Measurements from ENCODE around the gene CUEDC2. TPM values are rescaled to one million over a fixed set of nuclear protein-coding genes. Genes with fewer than 3 reads are reported as not detected.

Gene CUEDC2, protein sequence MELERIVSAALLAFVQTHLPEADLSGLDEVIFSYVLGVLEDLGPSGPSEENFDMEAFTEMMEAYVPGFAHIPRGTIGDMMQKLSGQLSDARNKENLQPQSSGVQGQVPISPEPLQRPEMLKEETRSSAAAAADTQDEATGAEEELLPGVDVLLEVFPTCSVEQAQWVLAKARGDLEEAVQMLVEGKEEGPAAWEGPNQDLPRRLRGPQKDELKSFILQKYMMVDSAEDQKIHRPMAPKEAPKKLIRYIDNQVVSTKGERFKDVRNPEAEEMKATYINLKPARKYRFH
- 10 to 100 TPM; 23.3 to 43.8 (median 30.0) TPM for polyA plus RNA-seq
- long read RNA-seq, donor 1, transcript CUEDC2-201 (9 exons, 1,191 nt), result major isoform, 28 of 49 reads
- long read RNA-seq, donor 1, partial matches to known transcripts, result 11 of 49 reads
- long read RNA-seq, donor 1, other reads (novel, unspliced or antisense), result 6 of 49 reads
- long read RNA-seq, donor 2, partial matches to known transcripts, result 0 of 2 reads
- long read RNA-seq, donor 2, other reads (novel, unspliced or antisense), result 0 of 2 reads
- long read RNA-seq, donor 3, transcript CUEDC2-201 (9 exons, 1,191 nt), result major isoform, 12 of 19 reads
- long read RNA-seq, donor 3, partial matches to known transcripts, result 7 of 19 reads
- long read RNA-seq, donor 3, other reads (novel, unspliced or antisense), result 0 of 19 reads
- long read RNA-seq, donor 4, partial matches to known transcripts, result 0 of 3 reads
- long read RNA-seq, donor 4, other reads (novel, unspliced or antisense), result 0 of 3 reads
- long read RNA-seq, donor 5, transcript CUEDC2-201 (9 exons, 1,191 nt), result major isoform, 8 of 9 reads
- long read RNA-seq, donor 5, partial matches to known transcripts, result 0 of 9 reads
- long read RNA-seq, donor 5, other reads (novel, unspliced or antisense), result 0 of 9 reads
- long read RNA-seq, donor 6, transcript CUEDC2-201 (9 exons, 1,191 nt), result major isoform, 15 of 23 reads
- long read RNA-seq, donor 6, partial matches to known transcripts, result 7 of 23 reads
- long read RNA-seq, donor 6, other reads (novel, unspliced or antisense), result 0 of 23 reads
- long read RNA-seq, donor 7, result 0 reads
- long read RNA-seq, donor 8, partial matches to known transcripts, result 0 of 4 reads
- long read RNA-seq, donor 8, other reads (novel, unspliced or antisense), result 0 of 4 reads
- long read RNA-seq, donor 9, partial matches to known transcripts, result 0 of 3 reads
- long read RNA-seq, donor 9, other reads (novel, unspliced or antisense), result 0 of 3 reads
- long read RNA-seq, donor 10, transcript CUEDC2-201 (9 exons, 1,191 nt), result major isoform, 39 of 49 reads
- long read RNA-seq, donor 10, partial matches to known transcripts, result 10 of 49 reads
- long read RNA-seq, donor 10, other reads (novel, unspliced or antisense), result 0 of 49 reads

DNA sequence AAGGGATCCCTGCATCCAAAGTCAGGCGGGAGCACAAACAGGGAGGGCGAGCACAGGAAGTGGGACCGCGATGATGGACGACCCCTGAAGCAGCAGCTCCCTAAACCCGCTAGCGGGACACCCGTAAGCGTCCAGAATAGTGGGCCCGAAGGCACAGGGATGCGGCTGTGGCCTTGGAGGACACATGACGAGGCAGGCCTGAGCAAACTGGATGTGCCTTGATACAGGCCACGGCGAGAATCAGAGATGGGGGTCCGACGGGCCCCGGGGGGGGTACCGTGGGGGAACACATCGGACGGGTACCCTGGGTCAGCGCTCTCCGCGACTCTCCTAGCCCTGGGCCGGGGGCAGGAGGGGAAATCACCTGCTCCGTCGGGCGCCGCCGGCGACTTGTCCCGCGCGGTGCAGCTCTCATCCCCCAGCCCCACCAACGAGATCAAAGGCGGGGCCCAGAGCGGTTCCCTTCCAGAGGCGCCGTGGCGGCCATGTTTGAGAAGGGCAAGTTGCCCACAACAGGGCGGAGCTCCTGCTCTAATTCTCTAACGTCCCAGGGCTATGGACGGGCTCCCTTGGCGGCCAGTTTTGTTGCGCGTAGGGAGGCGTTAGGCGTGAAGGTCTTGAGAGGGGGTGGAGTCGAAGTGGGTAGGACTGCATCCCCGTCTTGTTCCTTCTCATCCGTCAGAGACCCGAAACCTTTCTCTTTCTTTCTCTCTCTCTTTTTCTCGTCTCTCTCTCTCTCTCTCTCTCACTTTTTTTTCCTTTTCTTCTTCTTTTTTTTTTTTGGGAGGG lies at the start of gene CUEDC2:
CUEDC2 (minus strand) TSS at position 413 of the 789 bp plus-strand sequence. CDS start 7,386 bp downstream, outside the sequence.
- 0 to 1% (median 1%) methylated on average over 46 to 52 of the region's 52 CpGs for WGBS, 3 donors
- Histone ChIP-seq H3K4me3 (ENCODE audit: low read depth in 1 of 3, low read length in 3 of 3) (peak within 1 kb of the TSS; percentile 73 to 88 (median 78)), H3K36me3 (ENCODE audit: control insufficient read depth in 3 of 3, insufficient read depth in 2 of 3, low read depth in 1 of 3, low read length in 3 of 3) (peaks cover 0 to 10% (median 0%) of the 10 kb centered on the region in 3 donors), H3K4me1 (ENCODE audit: control insufficient read depth in 3 of 3, insufficient read depth in 2 of 3, low read depth in 1 of 3, low read length in 2 of 3) (peaks cover 0 to 38% (median 0%) of the 10 kb centered on the region in 3 donors), H3K27me3 (ENCODE audit: control insufficient read depth in 3 of 3, insufficient read depth in 3 of 3, low read length in 3 of 3) (no peaks in the 10 kb centered on the region), H3K9me3 (ENCODE audit: control insufficient read depth in 2 of 2, insufficient read depth in 1 of 2, low read depth in 1 of 2, low read length in 1 of 2) (no peaks in the 10 kb centered on the region), H3K27ac (ENCODE audit: low read depth in 1 of 3, low read length in 2 of 3) (peak within 1 kb of the TSS in 2 of 3 donors; percentile 68 to 69)
- FAIRE-seq (no peak), DNase-seq (peak; percentile 97 to 98)

DNA sequence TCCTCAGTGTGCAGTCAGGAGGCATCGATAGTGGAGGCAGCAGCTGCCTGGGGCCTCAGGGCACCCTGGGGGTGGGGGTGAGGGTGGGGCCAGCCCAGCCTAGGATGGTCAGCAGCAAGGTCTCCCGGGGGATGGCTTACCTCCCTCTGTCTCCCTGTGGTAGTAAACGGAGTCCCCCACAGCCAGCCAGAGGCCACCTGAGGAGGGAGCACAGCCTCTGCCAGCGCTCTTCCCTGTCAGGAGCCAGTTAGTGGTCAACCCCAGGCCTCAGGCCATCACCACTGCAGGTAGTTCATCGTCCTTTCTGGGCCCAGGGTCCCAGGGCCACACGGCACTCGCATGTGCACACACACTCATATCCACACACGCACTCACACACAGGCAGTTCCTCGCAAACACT lies 48.0 kb upstream of the CUEDC2 start:
- Histone ChIP-seq H3K4me3 (ENCODE audit: low read depth in 1 of 3, low read length in 3 of 3) (no peak overlapping the region), H3K27me3 (ENCODE audit: control insufficient read depth in 3 of 3, insufficient read depth in 3 of 3, low read length in 3 of 3) (no peaks in the 10 kb centered on the region), H3K36me3 (ENCODE audit: control insufficient read depth in 3 of 3, insufficient read depth in 2 of 3, low read depth in 1 of 3, low read length in 3 of 3) (peaks cover 28 to 80% (median 30%) of the 10 kb centered on the region in 3 donors), H3K27ac (ENCODE audit: low read depth in 1 of 3, low read length in 2 of 3) (no peak overlapping the region), H3K4me1 (ENCODE audit: control insufficient read depth in 3 of 3, insufficient read depth in 2 of 3, low read depth in 1 of 3, low read length in 2 of 3) (no peaks in the 10 kb centered on the region), H3K9me3 (ENCODE audit: control insufficient read depth in 2 of 2, insufficient read depth in 1 of 2, low read depth in 1 of 2, low read length in 1 of 2) (no peaks in the 10 kb centered on the region)
- DNase-seq (no peak), FAIRE-seq (no peak)
- 89 to 93% (median 90%) methylated on average over 9 of the region's 9 CpGs for WGBS, 3 donors

DNA sequence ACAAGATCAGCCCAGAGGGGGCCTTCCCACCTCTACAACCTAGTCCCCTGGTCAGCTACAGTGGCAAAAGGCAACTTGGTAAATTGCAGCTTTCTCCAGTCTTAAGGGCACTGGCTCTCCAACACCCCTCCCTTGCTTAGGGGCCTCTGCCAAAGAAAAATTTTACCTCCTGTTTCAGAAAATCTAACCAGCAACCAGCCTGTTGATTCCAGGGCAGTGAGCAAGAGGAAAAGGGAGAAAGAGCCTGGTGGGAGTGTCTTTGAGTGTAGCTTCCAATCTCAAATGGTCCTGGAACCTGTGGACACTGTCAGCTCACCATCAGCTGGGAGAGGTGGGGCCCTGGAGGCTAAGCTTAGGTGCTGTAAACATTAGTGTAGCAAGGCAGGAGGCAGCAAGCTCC lies 47.3 kb upstream of the CUEDC2 start:
- Histone ChIP-seq H3K9me3 (ENCODE audit: control insufficient read depth in 2 of 2, insufficient read depth in 1 of 2, low read depth in 1 of 2, low read length in 1 of 2) (no peaks in the 10 kb centered on the region), H3K4me1 (ENCODE audit: control insufficient read depth in 3 of 3, insufficient read depth in 2 of 3, low read depth in 1 of 3, low read length in 2 of 3) (no peaks in the 10 kb centered on the region), H3K36me3 (ENCODE audit: control insufficient read depth in 3 of 3, insufficient read depth in 2 of 3, low read depth in 1 of 3, low read length in 3 of 3) (peaks cover 25 to 76% (median 28%) of the 10 kb centered on the region in 3 donors), H3K4me3 (ENCODE audit: low read depth in 1 of 3, low read length in 3 of 3) (no peak overlapping the region), H3K27ac (ENCODE audit: low read depth in 1 of 3, low read length in 2 of 3) (no peak overlapping the region), H3K27me3 (ENCODE audit: control insufficient read depth in 3 of 3, insufficient read depth in 3 of 3, low read length in 3 of 3) (no peaks in the 10 kb centered on the region)
- DNase-seq (no peak), FAIRE-seq (no peak)

DNA sequence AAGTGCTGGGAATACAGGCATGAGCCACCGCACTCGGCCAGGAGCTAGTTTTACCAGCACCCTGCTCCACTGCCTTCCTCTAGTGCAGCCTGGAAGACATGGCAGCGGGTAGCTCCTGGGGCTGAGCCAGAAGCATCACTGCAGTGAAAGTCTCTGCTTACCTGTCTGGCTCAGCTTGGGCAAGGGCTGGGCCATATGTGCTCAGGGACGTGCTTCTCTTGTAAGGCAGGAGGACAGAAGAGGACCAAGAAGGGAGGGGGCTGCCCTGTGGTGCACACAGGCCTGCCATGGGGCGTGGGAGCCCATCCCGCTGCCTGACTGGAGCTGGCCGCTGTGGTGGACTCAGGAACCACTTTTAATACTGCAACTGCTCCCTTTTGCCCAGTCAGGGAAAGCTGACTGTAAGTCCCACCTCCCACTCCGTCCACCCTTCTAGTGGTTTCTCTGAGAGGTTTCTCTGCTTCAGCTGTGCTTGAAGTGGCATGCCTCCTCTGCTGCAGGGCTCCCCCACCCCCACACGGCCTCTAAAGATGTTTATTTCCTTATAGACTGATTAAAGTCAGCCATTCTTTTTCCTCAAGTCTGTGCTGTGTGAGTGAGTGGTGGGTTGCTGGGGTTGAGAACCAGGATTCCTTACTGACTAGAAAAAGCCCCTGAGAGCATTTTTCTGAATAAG lies 44.2 kb upstream of the CUEDC2 start:
- FAIRE-seq (no peak), DNase-seq (no peak)
- no peaks in the 10 kb centered on the region for H3K4me1 ChIP-seq (ENCODE audit: control insufficient read depth in 3 of 3, insufficient read depth in 2 of 3, low read depth in 1 of 3, low read length in 2 of 3)
- no peak overlapping the region for H3K27ac ChIP-seq (ENCODE audit: low read depth in 1 of 3, low read length in 2 of 3)
- WGBS, 3 donors, result 67 to 68% (median 67%) methylated on average over 9 of the region's 9 CpGs
- no peaks in the 10 kb centered on the region for H3K9me3 ChIP-seq (ENCODE audit: control insufficient read depth in 2 of 2, insufficient read depth in 1 of 2, low read depth in 1 of 2, low read length in 1 of 2)
- no peaks in the 10 kb centered on the region for H3K27me3 ChIP-seq (ENCODE audit: control insufficient read depth in 3 of 3, insufficient read depth in 3 of 3, low read length in 3 of 3)
- H3K4me3 ChIP-seq (ENCODE audit: low read depth in 1 of 3, low read length in 3 of 3), result no peak overlapping the region
- H3K36me3 ChIP-seq (ENCODE audit: control insufficient read depth in 3 of 3, insufficient read depth in 2 of 3, low read depth in 1 of 3, low read length in 3 of 3), result peaks cover 8 to 51% (median 10%) of the 10 kb centered on the region in 3 donors

DNA sequence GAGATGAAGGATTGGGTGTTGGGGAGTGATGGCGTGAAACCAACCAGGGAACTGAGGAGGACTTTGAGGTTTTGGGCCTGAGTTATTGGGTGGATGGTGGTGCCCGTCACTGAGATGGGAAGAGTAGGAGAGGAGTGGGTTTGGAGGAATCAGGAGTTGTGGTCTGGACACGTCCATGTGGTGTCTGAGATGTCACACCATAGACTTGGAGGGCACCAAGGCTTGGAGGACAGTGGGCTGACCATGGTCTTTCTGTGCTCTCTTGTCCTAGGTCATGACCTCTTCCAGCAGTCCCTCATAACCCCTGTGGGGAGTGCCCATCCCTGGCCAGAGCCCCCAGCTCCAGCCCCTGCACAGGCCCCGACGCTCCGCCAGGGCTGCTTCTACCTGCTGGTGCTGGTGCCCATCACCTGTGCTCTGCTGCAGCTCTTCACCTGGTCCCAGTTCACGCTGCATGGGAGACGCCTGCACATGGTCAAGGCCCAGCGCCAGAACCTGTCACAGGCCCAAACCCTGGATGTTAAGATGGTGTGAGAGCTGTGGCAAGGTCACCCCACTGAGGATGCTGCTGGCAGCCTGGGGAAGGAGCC lies 43.2 kb upstream of the CUEDC2 start:
- Histone ChIP-seq H3K9me3 (ENCODE audit: control insufficient read depth in 2 of 2, insufficient read depth in 1 of 2, low read depth in 1 of 2, low read length in 1 of 2) (no peaks in the 10 kb centered on the region), H3K27me3 (ENCODE audit: control insufficient read depth in 3 of 3, insufficient read depth in 3 of 3, low read length in 3 of 3) (no peaks in the 10 kb centered on the region), H3K36me3 (ENCODE audit: control insufficient read depth in 3 of 3, insufficient read depth in 2 of 3, low read depth in 1 of 3, low read length in 3 of 3) (peaks cover 3 to 43% (median 5%) of the 10 kb centered on the region in 3 donors), H3K4me1 (ENCODE audit: control insufficient read depth in 3 of 3, insufficient read depth in 2 of 3, low read depth in 1 of 3, low read length in 2 of 3) (no peaks in the 10 kb centered on the region), H3K27ac (ENCODE audit: low read depth in 1 of 3, low read length in 2 of 3) (no peak overlapping the region), H3K4me3 (ENCODE audit: low read depth in 1 of 3, low read length in 3 of 3) (no peak overlapping the region)
- WGBS, 3 donors, result 92 to 95% (median 92%) methylated on average over 8 to 9 of the region's 9 CpGs
- no peak for DNase-seq
- no peak for FAIRE-seq

DNA sequence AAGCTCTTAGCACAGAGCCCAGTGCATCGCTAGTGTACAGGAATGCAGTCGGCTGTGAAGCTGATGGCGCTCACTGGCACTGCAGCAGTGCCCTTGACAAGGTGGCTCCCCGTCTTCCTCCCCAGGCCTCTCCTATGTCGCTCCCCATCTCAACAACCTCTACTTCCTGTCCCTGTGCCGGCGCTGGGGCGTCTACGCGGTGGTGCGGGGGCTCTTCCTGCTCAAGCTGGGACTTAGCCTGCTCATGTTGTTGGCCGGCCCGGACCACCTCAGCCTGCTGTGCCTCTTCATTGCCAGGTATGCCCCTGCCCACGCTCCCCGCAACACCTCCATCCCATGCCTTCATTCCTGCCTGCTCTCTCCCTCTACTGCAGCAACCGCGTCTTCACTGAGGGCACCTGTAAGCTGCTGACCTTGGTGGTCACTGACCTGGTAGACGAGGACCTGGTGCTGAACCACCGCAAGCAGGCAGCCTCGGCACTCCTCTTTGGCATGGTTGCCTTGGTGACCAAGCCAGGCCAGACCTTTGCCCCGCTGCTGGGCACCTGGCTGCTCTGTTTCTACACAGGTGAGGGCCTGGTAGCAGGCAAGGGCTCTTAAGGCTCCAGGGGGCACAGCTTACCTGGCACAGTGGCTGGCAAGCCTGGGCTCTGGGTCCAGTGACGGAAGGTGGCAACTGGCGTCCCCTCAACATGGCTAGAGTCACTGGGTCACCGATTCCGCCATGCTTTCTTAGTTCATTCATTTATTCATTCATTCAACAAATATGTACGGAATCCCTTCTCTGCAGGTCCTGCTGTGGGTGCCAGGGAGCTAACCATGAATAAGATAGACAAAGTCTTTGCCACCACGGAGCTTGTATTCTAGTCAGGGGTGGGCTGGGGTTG lies 41.3 kb upstream of the CUEDC2 start:
- Histone ChIP-seq H3K36me3 (ENCODE audit: control insufficient read depth in 3 of 3, insufficient read depth in 2 of 3, low read depth in 1 of 3, low read length in 3 of 3) (peaks cover 0 to 37% (median 0%) of the 10 kb centered on the region in 3 donors), H3K4me3 (ENCODE audit: low read depth in 1 of 3, low read length in 3 of 3) (no peak overlapping the region), H3K4me1 (ENCODE audit: control insufficient read depth in 3 of 3, insufficient read depth in 2 of 3, low read depth in 1 of 3, low read length in 2 of 3) (no peaks in the 10 kb centered on the region), H3K27me3 (ENCODE audit: control insufficient read depth in 3 of 3, insufficient read depth in 3 of 3, low read length in 3 of 3) (no peaks in the 10 kb centered on the region), H3K9me3 (ENCODE audit: control insufficient read depth in 2 of 2, insufficient read depth in 1 of 2, low read depth in 1 of 2, low read length in 1 of 2) (no peaks in the 10 kb centered on the region), H3K27ac (ENCODE audit: low read depth in 1 of 3, low read length in 2 of 3) (no peak overlapping the region)
- FAIRE-seq, result no peak
- no peak for DNase-seq
- WGBS, 3 donors, result 70 to 85% (median 82%) methylated on average over 27 of the region's 27 CpGs
